Sigmoid colon (tissue), 7 donors: ENCODE measurements around the gene MTMR3. TPM values are rescaled to one million over a fixed set of nuclear protein-coding genes. Genes with fewer than 3 reads are reported as not detected.
A peak's percentile ranks its signal among the peaks of the same experiment; 100 is the strongest.

Experiments
- DNase-seq: peaks from one replicate; pipeline ENCODE4 v3.0.0-alpha.2; 2019
- H3K27ac ChIP-seq, 4 donors: fragments of 200-600 bp; sonication (generic); one replicate each; pipeline ENCODE4 v1.5.1; 2016 to 2019; ENCODE audit warnings: mild to moderate bottlenecking in 1 of 4
- H3K27me3 ChIP-seq, 3 donors: fragments of 200-600 bp; sonication (generic); one replicate each; pipeline ENCODE4 v1.5.1; 2019; ENCODE audit warnings: mild to moderate bottlenecking in 1 of 3
- H3K36me3 ChIP-seq, 4 donors: fragments of 200-600 bp; sonication (generic); one replicate each; pipeline ENCODE4 v1.5.1; 2016 to 2019
- H3K4me1 ChIP-seq, 4 donors: fragments of 200-600 bp; sonication (generic); one replicate each; pipeline ENCODE4 v1.5.1; 2017 to 2019
- H3K4me3 ChIP-seq, 4 donors: fragments of 200-600 bp; sonication (generic); one replicate each; pipeline ENCODE4 v1.5.1; 2017 to 2019; ENCODE audit warnings: mild to moderate bottlenecking in 2 of 4, moderate library complexity in 1 of 4
- H3K9me3 ChIP-seq, 4 donors: fragments of 200-600 bp in 3 of 4; sonication (generic) in 3 of 4; one replicate each; pipeline versions ENCODE4 v1.5.1 to v1.6.1; 2013 to 2019
- EP300 ChIP-seq, 4 donors: sonication (generic); formaldehyde crosslinking; IDR thresholded peaks; one replicate each; pipeline ENCODE4 v1.6.1; 2017; ENCODE audit warnings: antibody characterized with exemption in 4 of 4
- POLR2A ChIP-seq, 2 donors: fragments of 450-650 bp; IDR thresholded peaks; one replicate each; pipeline ENCODE4 v1.6.1; 2016; ENCODE audit warnings: antibody characterized with exemption in 2 of 2, mild to moderate bottlenecking in 2 of 2, moderate library complexity in 2 of 2
- POLR2AphosphoS5 ChIP-seq, 4 donors: sonication (generic); formaldehyde crosslinking; IDR thresholded peaks; one replicate each; pipeline ENCODE4 v1.6.1; 2017; ENCODE audit warnings: antibody characterized with exemption in 4 of 4
- WGBS, 2 donors: extraction: QIAGEN DNeasy Blood & Tissue Kit; methylation state at CpG; one replicate each; pipeline ENCODE4 v1.1.7; 2013; 5-methylcytosine and 5-hydroxymethylcytosine counted together
- intact Hi-C: fragments of 100-400 bp; cut with DNase I; formaldehyde crosslinking; loops from one replicate; pipeline ENCODE4 v1.15.1; 2023
- polyA plus RNA-seq, 3 donors: library from polyadenylated mRNA; stranded (reverse); fragments of 200-250 nt; gene quantifications; one replicate each; pipeline ENCODE4 v1.2.3, GENCODE V29; 2013
- total RNA-seq, 4 donors: library from RNA; depleted of rRNA; stranded (reverse); fragments of >200 nt; gene quantifications; one replicate each; pipeline ENCODE4 v1.1.0, GENCODE V29; 2016
- TF ChIP-seq, protein P1 (sequence below), 4 experiments: fragments of 450-650 bp in 3 of 4; fragments of 200-600 bp in 1 of 4; IDR thresholded peaks; one replicate each; pipeline ENCODE4 v1.5.1; 2016 to 2019; ENCODE audit warnings: antibody characterized with exemption in 4 of 4, mild to moderate bottlenecking in 3 of 4, moderate library complexity in 2 of 4
- donor health status: healthy with polysubstance abuse.
- donor health status: Bipolar disorder and iron deficiency.
- donor health status: healthy.

Gene MTMR3
- total and polyA plus RNA-seq, 7 donors: 6.6 to 52.3 (median 40.7) TPM

DNA sequence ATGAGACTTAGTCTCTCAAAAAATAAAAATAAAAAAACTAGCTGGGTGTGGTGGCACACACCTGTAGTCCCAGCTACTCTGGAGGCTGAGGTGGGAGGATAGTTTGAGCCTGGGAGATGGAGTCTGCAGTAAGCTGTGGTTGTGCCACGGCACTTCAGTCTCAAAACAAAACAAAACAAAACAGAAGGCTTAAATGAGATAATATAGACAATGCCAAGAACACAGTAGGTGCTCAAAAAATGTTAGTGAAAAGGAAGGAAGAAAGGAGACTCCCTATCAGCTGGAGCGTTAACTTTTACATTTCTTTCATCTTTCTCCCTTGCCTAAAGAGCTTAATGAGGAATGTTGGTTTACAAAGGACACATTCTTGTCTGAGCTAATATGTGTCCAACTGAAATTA, 40.8 kb upstream of the MTMR3 start:
- no peak for TF ChIP-seq POLR2AphosphoS5 (IDR thresholded peaks at IDR 0.05)
- TF ChIP-seq, protein P1, sequence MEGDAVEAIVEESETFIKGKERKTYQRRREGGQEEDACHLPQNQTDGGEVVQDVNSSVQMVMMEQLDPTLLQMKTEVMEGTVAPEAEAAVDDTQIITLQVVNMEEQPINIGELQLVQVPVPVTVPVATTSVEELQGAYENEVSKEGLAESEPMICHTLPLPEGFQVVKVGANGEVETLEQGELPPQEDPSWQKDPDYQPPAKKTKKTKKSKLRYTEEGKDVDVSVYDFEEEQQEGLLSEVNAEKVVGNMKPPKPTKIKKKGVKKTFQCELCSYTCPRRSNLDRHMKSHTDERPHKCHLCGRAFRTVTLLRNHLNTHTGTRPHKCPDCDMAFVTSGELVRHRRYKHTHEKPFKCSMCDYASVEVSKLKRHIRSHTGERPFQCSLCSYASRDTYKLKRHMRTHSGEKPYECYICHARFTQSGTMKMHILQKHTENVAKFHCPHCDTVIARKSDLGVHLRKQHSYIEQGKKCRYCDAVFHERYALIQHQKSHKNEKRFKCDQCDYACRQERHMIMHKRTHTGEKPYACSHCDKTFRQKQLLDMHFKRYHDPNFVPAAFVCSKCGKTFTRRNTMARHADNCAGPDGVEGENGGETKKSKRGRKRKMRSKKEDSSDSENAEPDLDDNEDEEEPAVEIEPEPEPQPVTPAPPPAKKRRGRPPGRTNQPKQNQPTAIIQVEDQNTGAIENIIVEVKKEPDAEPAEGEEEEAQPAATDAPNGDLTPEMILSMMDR (IDR thresholded peaks at IDR 0.05): no peak
- no peak for TF ChIP-seq POLR2A (IDR thresholded peaks at IDR 0.05)
- no peak for TF ChIP-seq EP300 (IDR thresholded peaks at IDR 0.05)
- no peak for DNase-seq
- Histone ChIP-seq H3K27me3 (no peaks in the 10 kb centered on the region), H3K36me3 (no peaks in the 10 kb centered on the region), H3K9me3 (peaks cover 0 to 5% (median 0%) of the 10 kb centered on the region in 4 donors), H3K4me1 (peaks cover 0 to 13% (median 8%) of the 10 kb centered on the region in 4 donors), H3K4me3 (no peak overlapping the region), H3K27ac (peak overlapping the region in 2 of 4 donors; percentile 20 to 36)
- WGBS, 2 donors: 90 to 93% methylated on average over 2 of the region's 2 CpGs
- intact Hi-C loops: no loop called here

DNA sequence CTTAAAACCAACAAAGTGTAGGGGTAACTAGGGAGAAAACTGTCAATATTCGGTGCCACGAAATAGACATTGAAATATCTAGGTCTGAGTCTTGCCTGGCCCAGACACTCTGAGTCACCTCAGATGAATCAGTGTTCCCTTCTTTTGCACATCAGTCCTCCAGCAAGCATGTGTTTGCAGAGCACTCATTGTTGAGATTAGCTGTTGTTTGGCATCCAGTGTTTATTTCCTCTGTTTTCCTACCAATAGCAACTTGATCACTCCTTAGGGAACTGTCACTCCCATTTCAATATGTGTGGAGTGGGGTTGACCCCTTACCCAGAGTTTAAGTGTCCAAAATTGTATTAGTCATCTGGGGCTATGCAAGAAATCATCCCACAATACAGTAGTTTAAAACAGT, 40.2 kb upstream of the MTMR3 start:
- Histone ChIP-seq H3K36me3 (no peaks in the 10 kb centered on the region), H3K4me1 (peaks cover 0 to 7% (median 2%) of the 10 kb centered on the region in 4 donors), H3K27ac (peak overlapping the region in 2 of 4 donors; percentile 26 to 47), H3K27me3 (no peaks in the 10 kb centered on the region), H3K4me3 (no peak overlapping the region), H3K9me3 (peaks cover 0 to 5% (median 0%) of the 10 kb centered on the region in 4 donors)
- WGBS, 2 donors: 71 to 74% methylated on average over 2 of the region's 2 CpGs
- no peak for DNase-seq
- TF ChIP-seq, protein P1 (IDR thresholded peaks at IDR 0.05): no peak
- TF ChIP-seq POLR2A (IDR thresholded peaks at IDR 0.05) (no peak), EP300 (IDR thresholded peaks at IDR 0.05) (no peak), POLR2AphosphoS5 (IDR thresholded peaks at IDR 0.05) (peak in 1 of 4 donors; percentile 53)
- intact Hi-C loops: no loop called here

DNA sequence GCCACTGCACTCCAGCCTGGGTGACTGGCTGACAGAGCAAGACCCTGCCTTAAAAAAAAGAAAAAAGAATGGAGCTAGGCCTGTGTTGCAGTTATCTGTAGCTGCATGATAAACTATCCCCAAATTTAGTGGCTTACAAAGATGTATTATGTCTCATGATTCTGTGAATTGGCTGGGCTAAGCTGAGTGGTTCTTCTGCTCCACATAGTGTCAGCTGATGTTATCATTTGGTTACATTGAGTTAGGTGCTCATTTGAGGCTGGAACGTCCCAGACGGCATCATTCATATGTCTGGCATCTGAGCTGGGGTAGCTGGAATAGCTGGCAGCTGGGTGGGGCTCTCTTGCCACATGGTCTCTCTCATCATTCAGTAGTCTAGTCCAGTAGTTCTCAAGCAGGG, 36.7 kb upstream of the MTMR3 start:
- Histone ChIP-seq H3K36me3 (no peaks in the 10 kb centered on the region), H3K4me1 (no peaks in the 10 kb centered on the region), H3K4me3 (no peak overlapping the region), H3K27ac (no peak overlapping the region), H3K27me3 (no peaks in the 10 kb centered on the region), H3K9me3 (peaks cover 0 to 5% (median 0%) of the 10 kb centered on the region in 4 donors)
- intact Hi-C loops: no loop called here
- no peak for DNase-seq
- TF ChIP-seq POLR2AphosphoS5 (IDR thresholded peaks at IDR 0.05) (no peak), POLR2A (IDR thresholded peaks at IDR 0.05) (no peak), EP300 (IDR thresholded peaks at IDR 0.05) (no peak)
- TF ChIP-seq, protein P1 (IDR thresholded peaks at IDR 0.05): no peak
- WGBS, 2 donors: 97% methylated on average over 2 of the region's 2 CpGs

DNA sequence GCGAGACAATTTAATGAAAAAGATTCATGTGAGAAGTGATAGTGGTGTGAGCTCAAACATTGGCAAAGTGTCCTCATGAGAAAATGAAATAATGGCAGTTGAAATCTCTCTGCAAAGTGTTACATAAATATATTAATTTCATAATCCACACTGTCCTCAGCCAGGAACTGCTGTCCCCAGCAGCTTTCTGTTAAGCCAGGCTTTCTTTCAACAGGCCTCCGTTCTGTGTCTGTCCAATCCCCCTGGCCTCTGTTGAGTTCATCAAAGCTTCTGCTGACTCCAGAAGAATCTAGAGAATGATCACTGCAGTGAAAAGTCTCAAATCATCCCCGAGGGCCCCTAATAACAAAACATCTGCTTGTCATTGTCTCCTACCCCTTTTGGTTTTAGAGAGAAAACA, 34.9 kb upstream of the MTMR3 start:
- Histone ChIP-seq H3K9me3 (peaks cover 0 to 5% (median 0%) of the 10 kb centered on the region in 4 donors), H3K36me3 (no peaks in the 10 kb centered on the region), H3K4me3 (no peak overlapping the region), H3K27me3 (no peaks in the 10 kb centered on the region), H3K27ac (no peak overlapping the region), H3K4me1 (no peaks in the 10 kb centered on the region)
- no peak for DNase-seq
- intact Hi-C loops: no loop called here
- 69 to 82% methylated on average over 3 of the region's 3 CpGs for WGBS, 2 donors
- no peak for TF ChIP-seq POLR2A (IDR thresholded peaks at IDR 0.05)
- TF ChIP-seq, protein P1 (IDR thresholded peaks at IDR 0.05): no peak
- no peak for TF ChIP-seq POLR2AphosphoS5 (IDR thresholded peaks at IDR 0.05)

DNA sequence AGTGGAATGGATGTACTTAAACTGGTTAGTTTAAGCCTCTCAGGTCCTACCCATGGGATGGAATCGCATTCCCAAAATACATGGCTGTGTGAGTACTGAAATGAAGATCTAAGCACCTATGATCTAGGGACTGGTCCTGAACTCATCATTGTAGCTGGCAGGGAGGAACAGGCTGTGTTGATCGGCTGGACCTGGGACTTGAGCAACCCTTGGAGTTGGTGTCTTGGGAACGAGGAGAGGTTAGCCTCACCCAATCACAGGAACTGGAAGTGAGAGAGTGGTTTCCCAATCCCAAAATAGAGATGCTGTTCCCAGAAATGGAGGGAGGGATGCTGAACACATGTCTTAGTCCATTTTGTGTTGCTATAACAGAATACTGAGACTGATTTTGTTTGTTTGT, 28.5 kb upstream of the MTMR3 start:
- Histone ChIP-seq H3K9me3 (no peaks in the 10 kb centered on the region), H3K4me1 (no peaks in the 10 kb centered on the region), H3K27ac (no peak overlapping the region), H3K27me3 (no peaks in the 10 kb centered on the region), H3K4me3 (no peak overlapping the region), H3K36me3 (no peaks in the 10 kb centered on the region)
- WGBS, 2 donors: 82 to 85% methylated on average over 3 of the region's 3 CpGs
- TF ChIP-seq, protein P1 (IDR thresholded peaks at IDR 0.05): no peak
- TF ChIP-seq POLR2A (IDR thresholded peaks at IDR 0.05) (no peak), EP300 (IDR thresholded peaks at IDR 0.05) (no peak), POLR2AphosphoS5 (IDR thresholded peaks at IDR 0.05) (no peak)
- intact Hi-C loops: no loop called here
- DNase-seq: no peak
